GM21367 (cell line): ENCODE data around the gene FAM83B.
"Not testable (repeated sequence)": the region's sequence is repeated elsewhere in the genome, so short reads cannot be mapped to it uniquely, and the experiment has no call there.

ENCODE experiments used
- ATAC-seq: cut with Tn5 transposase; IDR thresholded peaks from one replicate; pipeline ENCODE4 v1.9.1; 2021; ENCODE audit not compliant: unreplicated experiment

The FAM83B gene

GRCh38 chr6:54861905-54862616 lies 15.5 kb downstream of the FAM83B start:
- ATAC-seq, result no peak

GRCh38 chr6:54864272-54864671 lies 17.7 kb downstream of the FAM83B start:
- ATAC-seq, result no peak

GRCh38 chr6:54865091-54865631 lies 18.6 kb downstream of the FAM83B start:
- ATAC-seq, result no peak

GRCh38 chr6:54868556-54868955 lies 22.0 kb downstream of the FAM83B start:
- ATAC-seq, result no peak

GRCh38 chr6:54873599-54873998 lies 27.0 kb downstream of the FAM83B start:
- ATAC-seq, result no peak

- no peak for ATAC-seq
These were observed 27.9 kb downstream of the FAM83B start for GRCh38 chr6:54874349-54875048.

- ATAC-seq, result no peak
These were observed 29.0 kb downstream of the FAM83B start for GRCh38 chr6:54875539-54875938.

GRCh38 chr6:54876365-54876764 lies 29.8 kb downstream of the FAM83B start:
- no peak for ATAC-seq

GRCh38 chr6:54876871-54877270 lies 30.3 kb downstream of the FAM83B start:
- no peak for ATAC-seq

GRCh38 chr6:54877713-54878317 lies 31.2 kb downstream of the FAM83B start:
- ATAC-seq, result no peak

- ATAC-seq, result no peak
These were observed 32.1 kb downstream of the FAM83B start for GRCh38 chr6:54878718-54879117.

- no peak for ATAC-seq
These were observed 32.8 kb downstream of the FAM83B start for GRCh38 chr6:54879188-54879985.

GRCh38 chr6:54881067-54881730 lies 34.6 kb downstream of the FAM83B start:
- no peak for ATAC-seq

GRCh38 chr6:54881891-54882290 lies 35.3 kb downstream of the FAM83B start:
- ATAC-seq, result not testable (repeated sequence)

- ATAC-seq, result no peak
These were observed 40.5 kb downstream of the FAM83B start for GRCh38 chr6:54886932-54887584.

- no peak for ATAC-seq
These were observed 45.0 kb downstream of the FAM83B start for GRCh38 chr6:54891536-54891935.

- no peak for ATAC-seq
These were observed 46.3 kb downstream of the FAM83B start for GRCh38 chr6:54892831-54893230.

GRCh38 chr6:54893818-54894217 lies 47.2 kb downstream of the FAM83B start:
- no peak for ATAC-seq

- ATAC-seq, result no peak
These were observed 49.7 kb downstream of the FAM83B start for GRCh38 chr6:54896302-54896701.
